K562 (cell line): ENCODE results near the gene ZNF624. TPM values are rescaled to one million over a fixed set of nuclear protein-coding genes. Genes with fewer than 3 reads are reported as not detected.

Source experiments
- ASH1L ChIP-seq: fragments of 450-650 bp; IDR thresholded peaks from 2 replicates; pipeline ENCODE4 v1.6.1; 2018; ENCODE audit warnings: borderline replicate concordance, mild to moderate bottlenecking, low read depth; ENCODE audit not compliant: partially characterized antibody
- BCL6 ChIP-seq: fragments of 250-450 bp; sonication (Bioruptor Pico); IDR thresholded peaks from 2 replicates; pipeline ENCODE4 v1.4.0; 2020
- BRD4 ChIP-seq: fragments of 200-600 bp; sonication (generic); IDR thresholded peaks from 2 replicates; pipeline ENCODE4 v1.6.1; 2017; ENCODE audit warnings: inconsistent platforms
- CEBPB ChIP-seq: fragments of 450-650 bp; IDR thresholded peaks from 2 replicates; pipeline ENCODE4 v1.6.1; 2016; ENCODE audit warnings: missing genetic modification characterization, missing compliant biosample characterization
- CTBP1 ChIP-seq: fragments of 450-650 bp; IDR thresholded peaks from 2 replicates; pipeline ENCODE4 v1.6.1; 2016; ENCODE audit warnings: borderline replicate concordance
- MNT ChIP-seq, 2 experiments: fragments of 450-650 bp; conservative IDR thresholded peaks; 2 replicates each; pipeline ENCODE4 v1.6.1; 2017; ENCODE audit warnings: mild to moderate bottlenecking in 2 of 2, moderate library complexity in 2 of 2
- MTA3 ChIP-seq: fragments of 450-650 bp; formaldehyde crosslinking; IDR thresholded peaks from 2 replicates; pipeline ENCODE4 v1.6.1; 2017; ENCODE audit warnings: mild to moderate bottlenecking, borderline replicate concordance
- MYC ChIP-seq, 2 experiments: fragments of 250-450 bp in 1 of 2; sonication (Bioruptor Pico) in 1 of 2; IDR thresholded peaks; 2 replicates each; pipeline versions ENCODE4 v1.5.1 to v1.6.1; 2012 to 2021; ENCODE audit warnings: low read depth in 2 of 2, borderline replicate concordance in 1 of 2, improper control_type of control experiment in 1 of 2, low read length in 1 of 2, mild to moderate bottlenecking in 1 of 2, moderate library complexity in 1 of 2
- NUFIP1 ChIP-seq: fragments of 450-650 bp; IDR thresholded peaks from 2 replicates; pipeline ENCODE4 v1.6.1; 2018; ENCODE audit not compliant: partially characterized antibody
- REST ChIP-seq, 2 experiments: fragments of 450-650 bp; formaldehyde crosslinking in 1 of 2; IDR thresholded peaks; 2 replicates each; pipeline versions ENCODE4 v1.4.0 to v1.6.1; 2014 to 2020; ENCODE audit warnings: mild to moderate bottlenecking in 2 of 2, borderline replicate concordance in 1 of 2, low read depth in 1 of 2
- SIN3A ChIP-seq, 2 experiments: fragments of 150-350 bp in 1 of 2; IDR thresholded peaks; 2 replicates each; pipeline ENCODE4 v1.6.1; 2011 to 2016; ENCODE audit warnings: borderline replicate concordance in 2 of 2, low read depth in 2 of 2, low read length in 2 of 2, mild to moderate bottlenecking in 2 of 2, moderate library complexity in 2 of 2; ENCODE audit not compliant: control insufficient read depth in 1 of 2
- TFAP4 ChIP-seq: sonication (generic); formaldehyde crosslinking; IDR thresholded peaks from 2 replicates; pipeline ENCODE4 v1.8.0; 2022; ENCODE audit warnings: missing genetic modification reagents, mild to moderate bottlenecking, moderate library complexity, borderline replicate concordance
- ZC3H4 ChIP-seq: sonication (generic); formaldehyde crosslinking; IDR thresholded peaks from 2 replicates; pipeline ENCODE4 v1.9.0; 2021; ENCODE audit warnings: missing genetic modification reagents, borderline replicate concordance
- ZNF76 ChIP-seq: fragments of 250-450 bp; sonication (Bioruptor Pico); IDR thresholded peaks from 2 replicates; pipeline ENCODE4 v1.4.0; 2020; ENCODE audit warnings: mild to moderate bottlenecking, moderate library complexity, borderline replicate concordance
- ZNF778 ChIP-seq: fragments of 450-650 bp; formaldehyde crosslinking; IDR thresholded peaks from 2 replicates; pipeline ENCODE4 v1.4.0; 2020; ENCODE audit warnings: mild to moderate bottlenecking, moderate library complexity
- ZZZ3 ChIP-seq: fragments of 450-650 bp; IDR thresholded peaks from 2 replicates; pipeline ENCODE4 v1.6.1; 2016; ENCODE audit warnings: antibody characterized with exemption, mild to moderate bottlenecking, moderate library complexity
- polyA plus RNA-seq, 8 experiments: library from polyadenylated mRNA; depleted of rRNA in 4 of 8; stranded (reverse) in 5 of 8; unstranded in 3 of 8; fragments of >200 nt; fragmentation: Nextera tagmentation in 2 of 8; fragmentation: Illumina TruSeq in 1 of 8; extraction: Ambion mirVana in 2 of 8; extraction: Trizol in 1 of 8; gene quantifications; 2 replicates each; pipeline versions ENCODE4 v1.2.1 to v1.2.3, GENCODE V29; 2011 to 2014; ENCODE audit warnings: inconsistent platforms in 1 of 8, missing spikeins in 1 of 8
- total RNA-seq, 7 experiments: library from RNA; depleted of rRNA in 6 of 7; stranded (reverse); fragments of >200 nt in 6 of 7; fragmentation: Illumina TruSeq in 2 of 7; extraction: Trizol in 2 of 7; gene quantifications; 2 replicates each; pipeline versions ENCODE4 v1.2.1 to v1.2.3, GENCODE V29; 2011 to 2021; ENCODE audit warnings: low replicate concordance in 1 of 7

The ZNF624 gene
- total and polyA plus RNA-seq, 9 of the 15 experiments (the other 6 are each of a cell fraction or from before 2014, with no cell fraction given) = 0.34 to 2.1 (median 1.1) TPM

GRCh38 chr17:16653367-16654041 lies at the start of gene ZNF624 (continued):
- TF ChIP-seq REST (IDR thresholded peaks at IDR 0.05; ENCODE audit: borderline replicate concordance) = no peak
- 0 out of 2 replicates have a peak, but pooled peaks have one; percentile 21 for TF ChIP-seq REST (CRISPR knock-in tag; IDR thresholded peaks at IDR 0.05; ENCODE audit: low read depth)
- no peak for TF ChIP-seq NUFIP1
- TF ChIP-seq CTBP1 = peak; percentile 58; the same call in 1 of the 2 replicates
- peak; percentile 71; the same call in 1 of the 2 replicates for TF ChIP-seq MTA3
- 0 out of 4 replicates have a peak, but pooled peaks of 1 of the 2 experiments have one; percentile 48 for TF ChIP-seq SIN3A (IDR thresholded peaks at IDR 0.05; ENCODE audit: borderline replicate concordance in 2 of 2, control insufficient read depth in 1 of 2, low read depth in 2 of 2, low read length in 2 of 2)
- TF ChIP-seq ASH1L = no peak
- TF ChIP-seq BCL6 (CRISPR knock-in tag) = no peak
- TF ChIP-seq TFAP4 = peak; percentile 91
- 0 out of 2 replicates have a peak, but pooled peaks have one; percentile 59 for TF ChIP-seq ZNF76
- TF ChIP-seq CEBPB (tag) = no peak
- TF ChIP-seq MYC (IDR thresholded peaks at IDR 0.05; ENCODE audit: low read depth, low read length) = peak; percentile 25; the same call in 1 of the 2 replicates
- no peak for TF ChIP-seq MYC (CRISPR knock-in tag; IDR thresholded peaks at IDR 0.05; ENCODE audit: borderline replicate concordance, low read depth)
- TF ChIP-seq ZZZ3 = no peak
- TF ChIP-seq ZC3H4 (CRISPR knock-in tag) = no peak
- peak in 1 of 2 experiments; percentile 43; a peak in 2 of 4 replicates for TF ChIP-seq MNT (conservative IDR thresholded peaks at IDR 0.05)
- no peak for TF ChIP-seq BRD4
- TF ChIP-seq ZNF778 (CRISPR knock-in tag) = no peak
